ENCODE data around the gene HOXB7. TPM values are rescaled to one million over a fixed set of nuclear protein-coding genes. Genes with fewer than 3 reads are reported as not detected.

HOXB7 gene
- total RNA-seq, 1 donor from 2014 or later = not detected

GRCh38 chr17:48563385-48563838 lies 47.4 kb downstream of the HOXB7 start:
- H3K27me3 Mint-ChIP-seq (ENCODE audit: unreplicated experiment) = peaks cover 53% of the 10 kb centered on the region

GRCh38 chr17:48562934-48563333 lies 47.9 kb downstream of the HOXB7 start:
- H3K4me3 Mint-ChIP-seq (ENCODE audit: unreplicated experiment) = no peak overlapping the region
- no peaks in the 10 kb centered on the region for H3K9me3 Mint-ChIP-seq (ENCODE audit: unreplicated experiment)
- DNase-seq (ENCODE audit: extremely low spot score, unreplicated experiment) = no peak
- peaks cover 57% of the 10 kb centered on the region for H3K27me3 Mint-ChIP-seq (ENCODE audit: unreplicated experiment)
- TF ChIP-seq CTCF (IDR thresholded peaks at IDR 0.05) = no peak
- no peaks in the 10 kb centered on the region for H3K4me1 Mint-ChIP-seq (ENCODE audit: unreplicated experiment)
- no peaks in the 10 kb centered on the region for H3K36me3 Mint-ChIP-seq (ENCODE audit: unreplicated experiment)
- no peak overlapping the region for H3K27ac Mint-ChIP-seq (ENCODE audit: unreplicated experiment)

More at GRCh38 chr17:48563385-48563838, 47.4 kb downstream of the HOXB7 start:
- TF ChIP-seq CTCF (IDR thresholded peaks at IDR 0.05) = no peak
- no peak for DNase-seq (ENCODE audit: extremely low spot score, unreplicated experiment)
- Mint-ChIP-seq H3K27ac (ENCODE audit: unreplicated experiment) (no peak overlapping the region), H3K4me3 (ENCODE audit: unreplicated experiment) (no peak overlapping the region), H3K36me3 (ENCODE audit: unreplicated experiment) (no peaks in the 10 kb centered on the region), H3K4me1 (ENCODE audit: unreplicated experiment) (no peaks in the 10 kb centered on the region), H3K9me3 (ENCODE audit: unreplicated experiment) (no peaks in the 10 kb centered on the region)

GRCh38 chr17:48561884-48562810 lies 48.7 kb downstream of the HOXB7 start:
- Mint-ChIP-seq H3K4me3 (ENCODE audit: unreplicated experiment) (no peak overlapping the region), H3K9me3 (ENCODE audit: unreplicated experiment) (no peaks in the 10 kb centered on the region), H3K27me3 (ENCODE audit: unreplicated experiment) (peaks cover 65% of the 10 kb centered on the region), H3K27ac (ENCODE audit: unreplicated experiment) (no peak overlapping the region), H3K4me1 (ENCODE audit: unreplicated experiment) (no peaks in the 10 kb centered on the region), H3K36me3 (ENCODE audit: unreplicated experiment) (no peaks in the 10 kb centered on the region)
- no peak for TF ChIP-seq CTCF (IDR thresholded peaks at IDR 0.05)
- DNase-seq (ENCODE audit: extremely low spot score, unreplicated experiment) = no peak

GRCh38 chr17:48559840-48560817 lies 50.7 kb downstream of the HOXB7 start:
- Mint-ChIP-seq H3K4me1 (ENCODE audit: unreplicated experiment) (no peaks in the 10 kb centered on the region), H3K36me3 (ENCODE audit: unreplicated experiment) (no peaks in the 10 kb centered on the region), H3K4me3 (ENCODE audit: unreplicated experiment) (no peak overlapping the region), H3K27ac (ENCODE audit: unreplicated experiment) (no peak overlapping the region), H3K9me3 (ENCODE audit: unreplicated experiment) (no peaks in the 10 kb centered on the region), H3K27me3 (ENCODE audit: unreplicated experiment) (peaks cover 83% of the 10 kb centered on the region)
- TF ChIP-seq CTCF (IDR thresholded peaks at IDR 0.05) = no peak
- no peak for DNase-seq (ENCODE audit: extremely low spot score, unreplicated experiment)

Data from osteocyte (in vitro differentiated cells).